GM18502 (cell line): Measurements from ENCODE around the gene MRPL23.
"Not testable (repeated sequence)": the region's sequence is repeated elsewhere in the genome, so short reads cannot be mapped to it uniquely, and the experiment has no call there.

Source experiments
- ATAC-seq: cut with Tn5 transposase; IDR thresholded peaks from one replicate; pipeline ENCODE4 v1.9.1; 2021; ENCODE audit warnings: mild to moderate bottlenecking; ENCODE audit not compliant: unreplicated experiment, poor library complexity

MRPL23 gene

DNA sequence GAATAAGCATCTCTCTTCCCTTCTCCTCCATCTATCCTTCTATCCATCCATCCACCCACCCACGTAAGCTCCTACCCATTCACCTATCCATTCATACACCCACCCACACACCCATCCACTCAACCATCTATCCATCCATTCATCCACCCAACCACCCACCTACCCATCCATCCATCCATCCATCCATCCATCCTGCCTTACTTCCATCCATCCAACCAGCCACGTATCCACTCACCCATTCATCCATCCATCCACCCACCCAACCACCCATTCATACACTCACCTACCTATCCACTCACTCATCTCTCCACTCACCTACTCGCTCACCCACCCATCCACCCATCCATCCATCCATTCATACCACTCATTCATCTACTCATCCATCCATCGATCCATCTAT, 14.5 kb upstream of the MRPL23 start:
- no peak for ATAC-seq

DNA sequence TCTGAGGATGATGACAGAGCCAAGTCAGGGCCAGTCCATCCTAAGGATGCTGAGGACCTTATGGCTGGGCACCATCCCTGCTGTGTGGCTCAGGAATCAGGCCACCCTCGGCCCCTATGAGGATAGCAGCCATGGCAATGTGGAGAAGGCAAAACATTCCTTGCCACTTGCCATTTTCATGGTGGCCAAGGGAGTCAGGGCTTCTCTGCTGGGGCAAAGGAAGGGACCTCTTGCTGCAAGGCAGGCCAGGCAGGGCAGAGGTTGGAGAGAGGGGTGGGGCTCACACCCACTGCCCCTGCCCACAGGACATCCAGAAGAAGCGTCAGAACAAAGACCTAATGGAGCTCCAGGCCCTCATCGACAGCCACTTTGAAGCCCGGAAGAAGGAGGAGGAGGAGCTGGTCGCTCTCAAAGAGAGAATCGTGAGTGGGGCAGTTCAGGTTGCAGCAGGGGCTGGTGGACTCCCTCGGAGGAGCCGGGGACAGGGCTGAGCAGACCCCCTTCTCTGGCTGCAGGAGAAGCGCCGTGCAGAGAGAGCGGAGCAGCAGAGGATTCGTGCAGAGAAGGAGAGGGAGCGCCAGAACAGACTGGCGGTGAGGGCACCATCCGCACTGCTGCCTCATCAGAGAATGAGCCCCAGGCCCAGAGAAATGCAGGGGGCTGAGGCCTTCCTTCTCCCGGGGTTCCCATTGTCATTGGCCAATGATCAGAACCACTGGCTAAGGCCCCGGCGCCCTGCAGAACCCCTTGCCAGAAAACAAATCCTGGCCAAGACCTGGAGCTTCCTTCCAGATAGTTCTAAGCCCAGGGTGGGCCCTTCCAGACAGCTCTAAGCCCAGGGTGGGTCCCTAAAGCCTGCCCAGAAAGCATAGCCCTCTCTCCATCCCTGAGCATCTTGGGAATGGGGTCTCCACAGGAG, 13.5 kb upstream of the MRPL23 start:
- no peak for ATAC-seq

DNA sequence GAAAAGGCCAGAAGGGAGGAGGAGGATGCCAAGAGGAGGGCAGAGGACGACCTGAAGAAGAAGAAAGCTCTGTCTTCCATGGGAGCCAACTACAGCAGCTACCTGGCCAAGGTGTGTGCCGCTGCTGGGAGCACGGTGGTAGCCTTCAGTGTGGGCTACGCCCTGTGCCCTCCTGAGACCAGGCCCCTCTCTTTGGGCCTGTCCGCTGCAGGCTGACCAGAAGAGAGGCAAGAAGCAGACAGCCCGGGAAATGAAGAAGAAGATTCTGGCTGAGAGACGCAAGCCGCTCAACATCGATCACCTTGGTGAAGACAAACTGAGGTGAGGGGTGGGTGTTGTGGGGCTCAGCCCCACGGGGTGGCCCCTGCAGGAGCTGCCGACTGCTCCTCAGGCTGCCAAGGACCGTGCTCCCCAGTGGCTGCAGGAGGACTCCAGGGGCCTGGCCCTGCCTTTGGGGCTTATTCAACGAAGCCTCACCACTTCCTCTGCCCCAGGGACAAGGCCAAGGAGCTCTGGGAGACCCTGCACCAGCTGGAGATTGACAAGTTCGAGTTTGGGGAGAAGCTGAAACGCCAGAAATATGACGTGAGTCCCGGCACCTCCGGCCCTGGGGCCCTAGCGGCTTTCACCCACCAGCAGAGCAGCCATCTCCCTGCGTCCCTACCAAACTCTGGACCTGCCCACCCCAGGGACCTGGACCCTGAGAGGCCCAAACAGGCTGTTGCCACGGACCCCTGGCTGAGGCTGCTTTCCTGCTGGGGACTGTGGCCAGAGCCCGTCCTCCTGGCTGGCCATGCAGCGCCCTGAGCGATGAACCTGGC, 12.6 kb upstream of the MRPL23 start:
- ATAC-seq = no peak

DNA sequence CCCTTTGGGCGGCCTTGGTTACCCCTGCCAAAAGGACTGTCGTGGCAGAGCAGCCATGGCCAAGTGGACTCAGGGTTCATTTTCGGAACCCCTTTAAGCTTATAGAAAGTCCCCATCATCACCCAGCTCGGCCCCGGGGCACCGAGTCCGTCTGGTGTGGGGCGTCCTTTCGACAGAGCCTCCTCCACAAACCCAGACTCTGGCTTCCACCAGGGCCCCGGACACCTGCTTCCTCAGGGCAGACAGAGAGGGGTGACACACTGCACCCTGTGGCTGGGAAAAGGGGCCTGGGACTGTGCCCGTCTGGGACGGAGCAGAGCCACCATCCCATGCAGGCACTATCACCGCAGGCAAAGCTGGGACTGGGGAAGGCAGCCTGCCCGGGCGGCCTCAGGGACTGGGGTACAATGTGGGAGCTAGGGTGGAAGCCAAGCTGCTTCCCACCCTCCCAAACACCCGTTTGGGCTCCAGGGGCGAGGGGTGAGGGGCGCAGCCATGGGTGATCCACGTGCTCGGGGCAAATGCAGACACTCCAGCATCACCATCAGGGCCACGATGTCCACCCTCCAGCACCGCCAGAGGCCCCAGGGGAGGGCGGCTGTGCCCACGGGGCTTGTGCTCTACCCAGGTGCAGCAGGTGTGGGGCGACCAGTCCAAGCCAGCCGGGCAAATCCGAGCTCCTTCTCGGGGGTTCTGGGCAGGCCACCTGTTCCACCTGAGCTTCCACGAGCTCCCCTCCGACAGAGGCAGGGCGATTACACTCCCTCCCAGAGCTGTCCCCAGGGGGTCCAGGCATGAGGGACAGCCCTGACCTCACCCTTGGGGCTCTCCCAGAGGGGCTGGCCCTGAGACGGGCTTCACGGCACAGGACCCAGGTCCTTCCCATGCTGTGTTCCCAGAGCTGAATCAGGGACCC, 11.7 kb upstream of the MRPL23 start:
- ATAC-seq = no peak

DNA sequence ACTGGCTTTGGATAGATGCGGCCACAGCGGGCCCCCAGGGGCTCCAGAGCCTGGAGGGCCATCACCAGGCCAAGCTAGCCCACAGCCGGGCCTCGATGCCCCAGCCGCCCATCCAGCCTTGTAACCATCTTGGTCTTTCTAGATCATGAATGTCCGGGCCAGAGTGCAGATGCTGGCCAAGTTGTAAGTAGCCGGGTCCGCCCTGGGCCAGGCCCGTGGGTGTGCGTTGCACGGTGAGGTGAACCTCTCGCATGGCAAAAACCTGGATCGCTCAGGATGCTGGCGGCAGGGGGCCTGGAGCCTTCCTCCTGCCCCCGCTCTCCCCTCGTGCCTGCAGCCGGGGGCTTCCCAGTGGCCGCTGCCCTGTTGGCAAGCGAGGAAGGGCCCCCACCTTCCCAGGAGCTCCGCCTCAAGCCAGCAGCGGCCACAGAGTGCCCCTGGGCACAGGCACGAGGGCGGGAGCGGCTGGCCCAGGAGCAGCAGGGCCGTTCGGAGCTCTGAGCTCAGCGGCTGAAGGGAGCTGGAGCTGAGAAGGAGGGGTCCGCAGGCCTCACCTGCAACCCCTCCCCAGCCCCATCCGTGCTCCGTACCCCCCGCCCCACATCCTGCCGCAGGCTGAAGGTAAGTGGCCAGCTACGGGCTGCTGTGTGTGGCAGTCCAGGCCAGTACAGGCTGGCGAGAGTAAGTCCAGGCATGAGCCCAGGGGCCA, 10.9 kb upstream of the MRPL23 start:
- no peak for ATAC-seq

DNA sequence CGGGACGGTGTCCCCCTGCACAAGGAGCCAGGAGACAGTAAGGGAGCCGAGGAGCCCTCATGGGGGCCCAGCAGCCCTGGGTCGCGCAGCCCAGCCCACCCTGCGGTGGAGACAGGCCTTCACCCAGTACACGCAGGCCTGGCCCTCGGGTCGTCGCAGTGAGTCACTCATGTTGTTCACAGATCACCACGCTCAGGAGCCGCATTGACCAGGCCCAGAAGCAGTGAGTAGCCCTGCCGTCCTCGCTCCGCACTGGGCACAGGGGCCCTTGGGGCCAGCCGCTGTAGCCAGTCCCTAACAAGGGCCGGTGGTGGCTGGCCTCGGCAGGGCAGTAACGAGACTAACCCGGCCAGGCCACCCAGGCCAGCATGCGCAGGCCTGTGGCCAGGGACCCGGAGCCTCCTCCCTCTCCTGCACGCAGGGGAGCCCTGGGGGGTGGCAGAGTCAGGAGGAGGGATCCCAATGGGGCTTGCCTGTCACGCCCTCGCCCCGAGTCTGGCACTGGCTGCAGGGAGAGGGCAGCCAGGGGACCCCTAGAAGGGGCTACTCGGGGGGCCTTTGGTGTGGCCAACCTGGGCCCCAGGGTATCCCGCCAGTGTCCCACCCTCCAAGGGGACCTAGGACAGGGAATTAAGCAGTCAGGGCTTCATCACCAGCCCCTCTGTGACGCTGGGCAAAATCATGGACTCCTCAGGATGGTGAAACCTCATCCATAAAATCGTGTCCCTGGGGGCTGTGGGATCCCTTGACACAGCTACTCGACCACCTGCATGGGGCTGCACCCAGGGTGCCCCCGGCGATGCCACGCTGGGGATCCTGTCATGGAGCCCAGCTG, 10.1 kb upstream of the MRPL23 start:
- no peak for ATAC-seq

DNA sequence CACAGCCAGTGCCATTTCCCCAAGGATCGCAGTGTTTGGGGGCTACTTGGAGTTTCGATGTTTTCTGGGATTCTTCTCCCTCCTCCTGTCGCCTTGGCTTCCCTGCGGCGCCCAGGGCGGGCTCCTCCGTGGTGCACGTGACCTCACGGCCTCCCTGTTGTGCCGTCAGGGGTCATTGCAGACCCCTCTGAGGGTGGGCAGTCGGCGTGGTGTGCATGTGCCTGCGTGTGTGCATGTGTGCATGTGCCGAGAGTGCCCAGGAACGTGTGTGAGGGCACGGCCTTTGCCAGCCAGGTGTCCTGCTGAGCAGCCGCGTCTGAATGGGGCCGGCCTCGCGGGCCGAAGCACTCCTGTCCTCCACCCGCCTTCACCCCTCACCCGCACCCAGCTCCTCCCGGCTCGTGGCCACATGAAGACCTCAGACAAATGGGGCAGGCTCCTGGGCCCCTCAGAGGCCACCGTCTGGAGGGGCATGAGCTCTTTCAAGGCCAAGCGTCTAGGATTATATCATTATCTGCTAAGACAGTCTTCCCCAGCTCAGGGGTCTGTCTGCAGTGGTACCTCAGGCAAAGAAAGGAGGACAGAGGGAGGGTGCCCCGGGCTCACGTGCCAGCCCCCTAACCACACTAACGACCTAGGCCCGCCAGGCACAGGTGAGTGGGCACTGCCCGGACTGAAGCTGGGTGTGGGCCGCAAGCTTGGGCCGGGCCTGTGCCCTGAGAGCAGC, 9.4 kb upstream of the MRPL23 start:
- no peak for ATAC-seq

DNA sequence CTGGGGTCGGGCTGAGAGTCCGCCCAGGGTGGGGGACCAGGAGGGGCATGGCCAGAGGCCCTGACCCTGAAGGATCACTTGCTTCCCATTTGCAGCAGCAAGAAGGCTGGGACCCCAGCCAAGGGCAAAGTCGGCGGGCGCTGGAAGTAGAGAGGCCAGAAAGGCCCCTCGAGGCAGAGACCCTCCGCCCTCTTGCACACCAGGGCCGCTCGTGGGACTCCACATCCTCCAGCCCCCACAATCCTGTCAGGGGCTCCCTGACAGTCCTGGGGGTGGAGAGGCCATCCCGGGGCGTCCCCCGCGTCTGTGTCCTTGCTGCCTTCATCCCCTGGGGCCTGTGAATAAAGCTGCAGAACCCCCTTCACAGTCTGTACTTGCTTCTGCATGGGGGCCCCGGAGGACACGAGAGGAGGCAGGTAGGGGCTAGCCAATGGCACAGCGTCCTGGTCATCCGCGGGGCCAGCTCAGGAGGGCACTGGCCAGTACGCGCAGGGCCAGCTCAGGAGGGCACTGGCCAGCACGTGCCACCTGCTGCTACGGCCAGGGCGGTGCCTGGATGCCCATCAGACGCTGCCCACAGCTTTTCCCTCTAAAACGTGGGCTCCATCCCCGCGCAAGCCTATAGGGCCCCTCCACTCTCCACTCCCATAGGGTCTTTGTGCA, 8.7 kb upstream of the MRPL23 start:
- no peak for ATAC-seq

DNA sequence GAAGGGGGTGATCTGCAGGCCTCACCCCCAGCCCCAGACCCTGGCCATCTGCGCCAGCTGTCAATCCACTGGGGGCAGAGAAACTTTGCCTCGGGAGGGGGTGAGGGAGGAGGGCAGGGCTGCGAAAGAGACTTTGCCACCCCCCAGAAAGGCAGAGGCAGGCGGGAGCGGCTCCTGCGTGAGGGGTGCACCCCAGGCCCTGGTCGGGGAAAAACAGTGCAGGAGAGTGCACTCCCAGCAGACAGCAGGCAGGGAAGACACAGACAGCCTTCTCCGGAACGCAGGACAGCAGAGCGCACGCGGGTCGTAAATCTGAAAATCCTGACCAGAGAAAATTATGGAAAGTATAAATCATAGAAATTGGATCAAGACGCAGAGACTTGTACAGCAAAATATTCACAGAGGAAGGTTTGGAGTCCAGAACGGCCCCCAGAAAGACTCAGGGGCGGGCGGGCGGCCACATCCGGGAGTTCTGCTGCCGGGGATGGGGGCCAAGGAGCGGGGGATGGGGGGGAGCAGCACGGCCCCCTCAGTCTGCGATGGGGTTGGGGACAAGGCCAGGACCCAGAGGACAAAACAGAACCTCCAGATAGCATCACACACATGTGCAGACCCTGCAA, 8.0 kb upstream of the MRPL23 start:
- ATAC-seq = no peak

DNA sequence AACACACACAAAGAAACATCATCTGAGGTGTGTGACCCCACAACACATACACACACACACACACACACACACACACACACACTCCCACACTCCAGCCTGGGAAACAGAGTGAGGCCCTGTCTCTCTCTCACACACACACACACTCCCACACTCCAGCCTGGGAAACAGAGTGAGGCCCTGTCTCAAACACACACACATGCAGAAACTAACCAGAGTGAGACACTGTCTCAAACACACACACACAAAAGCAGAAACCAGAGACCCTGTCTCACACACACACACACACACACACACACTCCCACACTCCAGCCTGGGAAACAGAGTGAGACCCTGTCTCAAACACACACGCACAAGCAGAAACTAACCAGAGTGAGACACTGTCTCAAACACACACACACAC, 7.3 kb upstream of the MRPL23 start:
- not testable (repeated sequence) for ATAC-seq

DNA sequence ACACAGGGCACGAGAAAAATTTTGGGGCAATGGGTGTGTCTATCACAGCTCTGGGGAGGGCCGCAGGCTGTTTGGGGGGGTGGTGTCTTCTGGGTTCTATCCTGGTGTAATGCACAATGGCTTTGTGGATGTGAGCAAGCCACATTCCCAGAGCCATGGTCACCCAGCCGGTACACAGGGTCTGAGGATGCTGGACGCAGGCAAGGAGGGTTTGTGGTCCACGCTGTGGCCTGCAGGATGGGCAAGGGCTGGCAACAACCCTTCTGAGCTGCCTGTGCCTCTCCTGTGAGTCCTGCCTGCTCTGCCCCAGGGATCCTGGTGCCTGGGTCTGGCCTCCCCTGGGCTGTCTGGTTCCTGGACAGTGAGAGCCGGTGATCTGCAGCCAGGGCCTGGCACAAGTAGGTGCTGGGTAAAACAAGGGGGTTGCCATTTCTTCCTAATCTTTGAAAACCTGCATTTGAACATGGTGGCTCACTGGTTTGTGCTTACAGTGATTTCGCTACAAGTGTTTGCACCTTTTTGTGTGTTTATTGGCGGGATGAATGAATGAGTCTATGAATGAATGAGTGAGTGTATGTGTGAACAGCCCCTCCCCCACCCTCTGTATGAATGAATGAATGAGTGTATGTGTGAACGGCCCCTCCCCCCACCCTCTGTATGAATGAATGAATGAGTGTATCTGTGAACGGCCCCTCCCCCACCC, 4.4 kb upstream of the MRPL23 start:
- ATAC-seq = no peak

DNA sequence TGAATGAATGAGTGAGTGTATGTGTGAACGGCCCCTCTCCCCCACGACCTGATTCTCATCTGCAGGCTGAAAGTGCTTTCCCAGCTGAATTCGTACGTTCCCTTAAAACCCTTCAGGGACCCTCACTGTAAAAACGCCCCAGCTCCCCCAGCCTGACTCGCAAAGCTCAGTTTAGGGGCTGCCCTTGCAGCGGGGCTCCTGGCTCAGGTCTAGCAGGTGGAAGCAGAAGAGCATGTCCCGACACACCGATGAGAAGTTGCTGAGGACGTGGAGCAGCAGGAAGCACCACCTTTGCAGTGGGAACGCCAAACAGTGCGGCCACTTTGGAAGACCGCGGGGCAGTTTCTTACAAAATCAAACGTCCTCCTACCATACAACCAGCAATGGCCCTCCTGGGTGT, 3.6 kb upstream of the MRPL23 start:
- ATAC-seq = no peak

DNA sequence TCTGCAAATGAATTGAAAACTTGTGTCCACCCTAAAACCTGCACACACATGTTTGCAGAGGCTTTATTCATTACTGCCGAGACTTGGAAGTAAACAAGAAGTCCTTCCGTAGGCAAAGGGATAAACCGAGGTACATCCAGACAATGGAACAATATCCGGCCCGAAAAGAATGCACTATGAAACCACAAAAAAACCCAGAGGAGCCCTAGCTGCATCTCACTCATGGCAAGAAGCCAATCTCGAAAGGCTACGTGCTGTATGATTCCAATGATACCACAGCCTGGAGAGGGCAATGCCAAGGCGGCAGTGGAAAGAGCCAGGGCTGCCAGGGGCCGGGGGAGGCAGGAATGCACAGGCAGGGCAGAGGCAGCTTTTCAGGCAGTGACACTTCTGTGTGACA, 3.2 kb upstream of the MRPL23 start:
- no peak for ATAC-seq

DNA sequence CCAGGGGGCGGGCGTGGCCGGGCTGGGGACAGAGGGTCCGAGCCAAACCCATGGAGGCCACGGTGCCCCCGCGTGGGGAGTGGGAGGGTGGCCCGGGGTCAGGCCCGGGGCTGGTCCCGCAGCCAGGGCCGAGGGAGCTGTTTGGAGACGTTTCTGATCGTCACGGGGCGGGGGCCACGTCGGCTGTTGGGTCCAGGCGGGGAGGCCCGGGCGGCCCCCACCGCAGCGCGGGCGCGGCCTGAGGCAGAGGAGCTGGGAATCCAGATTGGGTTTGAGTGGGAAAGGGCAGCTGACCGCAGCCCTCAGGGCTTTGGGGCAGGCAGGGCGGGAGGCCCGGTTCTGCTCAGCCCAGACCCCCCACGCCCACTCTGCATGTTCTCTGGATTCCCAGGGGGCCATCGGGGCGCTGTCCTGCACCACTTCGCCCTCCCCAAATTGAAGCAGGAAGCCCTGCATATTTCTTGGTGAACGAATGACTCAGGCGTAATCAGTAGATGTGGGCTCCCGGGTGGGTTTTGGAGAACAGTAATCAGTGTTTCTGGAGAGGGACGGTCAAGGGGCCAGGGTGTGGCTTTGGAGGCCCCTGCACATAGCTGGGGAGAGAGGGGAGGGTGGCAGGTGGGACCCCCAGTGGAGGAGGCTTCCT, 583 bp downstream of the MRPL23 start:
- ATAC-seq = no peak

DNA sequence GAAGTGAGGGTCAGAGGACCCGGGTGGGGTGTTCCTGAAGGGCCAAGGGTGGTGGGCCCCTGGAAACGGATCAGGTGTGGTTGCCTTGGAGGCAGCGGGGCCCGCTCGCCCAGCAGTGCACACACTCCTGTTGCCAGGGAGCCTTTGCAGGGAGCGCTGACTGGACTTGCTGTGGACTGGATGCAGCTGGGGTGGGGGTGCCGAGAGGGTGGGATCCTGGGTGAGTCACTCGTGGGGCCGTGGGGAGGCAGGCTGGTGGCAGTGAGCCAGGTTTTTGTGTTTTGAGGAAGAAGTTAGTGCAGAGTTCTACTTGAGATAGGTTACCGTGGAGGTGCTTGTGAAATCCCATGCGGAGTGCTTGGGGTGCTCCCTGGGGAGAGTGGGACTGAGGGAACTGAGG, 1.3 kb downstream of the MRPL23 start:
- ATAC-seq = no peak

DNA sequence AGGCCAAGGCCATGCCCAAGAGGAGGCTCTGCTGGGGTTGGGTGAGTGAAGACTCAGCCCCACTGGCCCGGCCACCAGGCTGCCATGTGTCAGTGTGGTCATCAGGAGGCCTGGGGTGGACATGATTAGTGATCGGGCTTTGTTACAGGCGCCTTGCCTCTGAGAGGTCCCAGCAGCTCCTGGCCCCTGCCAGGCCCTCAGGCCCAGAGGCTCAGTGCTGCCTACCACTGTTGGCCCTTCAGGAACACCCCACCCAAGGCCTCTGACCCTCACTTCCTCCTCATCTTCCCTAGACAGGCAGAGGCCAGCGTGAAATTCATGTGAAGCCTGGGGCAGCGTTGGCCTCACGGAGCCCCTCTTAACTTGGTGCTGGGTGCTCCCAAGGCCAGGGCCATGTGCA, 2.2 kb downstream of the MRPL23 start:
- ATAC-seq = no peak
